Caco-2 (cell line): ENCODE measurements around the gene TBC1D8. TPM values are rescaled to one million over a fixed set of nuclear protein-coding genes. Genes with fewer than 3 reads are reported as not detected.

ENCODE experiments used
- BruUV-seq: library from RNA; stranded (reverse); fragments of 400-500 nt; replicated peaks from 2 replicates; lab custom pipeline; 2021; lab: Mats Ljungman, UMichigan
- CTCF ChIA-PET: fragments of 300-600 bp; sonication (Branson Sonifier 250); formaldehyde crosslinking; loops from one replicate; lab custom pipeline; 2022; ENCODE audit warnings: antibody characterized with exemption; lab: Charles Lee
- POLR2A ChIA-PET: fragments of 300-600 bp; sonication (Branson Sonifier 250); formaldehyde crosslinking; loops from one replicate; lab custom pipeline; 2022; ENCODE audit warnings: antibody characterized with exemption; lab: Charles Lee
- DNase-seq, 2 experiments: peaks; one replicate each; pipeline versions ENCODE4 v3.0.0 to v3.0.0-alpha.2; 2020 to 2022
- H3K27me3 ChIP-seq: replicated peaks from 2 replicates; pipeline ENCODE4 v1.6.0; 2011; ENCODE audit warnings: low read length; ENCODE audit not compliant: control insufficient read depth, insufficient read depth
- H3K36me3 ChIP-seq: 2 replicates; pipeline ENCODE4 v1.5.1; 2011; ENCODE audit warnings: low read length; ENCODE audit not compliant: control insufficient read depth, insufficient read depth
- H3K4me1 ChIP-seq: fragments of 250-450 bp; sonication (Bioruptor Pico); 2 replicates; pipeline ENCODE4 v1.5.1; 2020; ENCODE audit warnings: mild to moderate bottlenecking
- H3K4me3 ChIP-seq: 2 replicates; pipeline ENCODE4 v1.5.1; 2011; ENCODE audit warnings: low read depth, mild to moderate bottlenecking, control low read depth, low read length
- H3K9me3 ChIP-seq: fragments of 250-450 bp; sonication (Bioruptor Pico); 2 replicates; pipeline ENCODE4 v1.5.1; 2020; ENCODE audit warnings: mild to moderate bottlenecking, moderate library complexity
- H3K27ac Mint-ChIP-seq: one replicate; pipeline ENCODE4 v1.8.0; 2022; ENCODE audit warnings: mixed read lengths; ENCODE audit not compliant: unreplicated experiment
- H3K27me3 Mint-ChIP-seq: one replicate; pipeline ENCODE4 v1.8.0; 2022; ENCODE audit warnings: mixed read lengths; ENCODE audit not compliant: insufficient read depth, unreplicated experiment
- H3K36me3 Mint-ChIP-seq: one replicate; pipeline ENCODE4 v1.8.0; 2022; ENCODE audit warnings: mild to moderate bottlenecking, mixed read lengths; ENCODE audit not compliant: insufficient read depth, unreplicated experiment
- H3K4me1 Mint-ChIP-seq: one replicate; pipeline ENCODE4 v1.8.0; 2022; ENCODE audit warnings: low read depth, mixed read lengths; ENCODE audit not compliant: unreplicated experiment
- H3K4me3 Mint-ChIP-seq: one replicate; pipeline ENCODE4 v1.8.0; 2022; ENCODE audit warnings: mild to moderate bottlenecking, moderate library complexity, mixed read lengths; ENCODE audit not compliant: unreplicated experiment
- H3K9me3 Mint-ChIP-seq: one replicate; pipeline ENCODE4 v1.8.0; 2022; ENCODE audit warnings: mixed read lengths; ENCODE audit not compliant: unreplicated experiment
- intact Hi-C: fragments of 100-400 bp; cut with micrococcal nuclease; formaldehyde crosslinking; loops from one replicate; pipeline ENCODE4 v1.10.0; 2022; ENCODE audit not compliant: unreplicated experiment
- total RNA-seq: library from RNA; stranded (reverse); gene quantifications from 2 replicates; pipeline ENCODE4 v1.2.3, GENCODE V29; 2022
- TF ChIP-seq, protein P1 (sequence below), 2 experiments: fragments of 200-600 bp in 1 of 2; IDR thresholded peaks; 1 replicate in 1 of 2; 2 replicates in 1 of 2; pipeline versions ENCODE4 v1.5.1 to v1.8.0; 2011 to 2022; ENCODE audit warnings: antibody characterized with exemption in 1 of 2, control low read depth in 1 of 2, inconsistent platforms in 1 of 2, low read depth in 1 of 2, low read length in 1 of 2, mild to moderate bottlenecking in 1 of 2, moderate library complexity in 1 of 2; ENCODE audit not compliant: insufficient read depth in 1 of 2, severe bottlenecking in 1 of 2, unreplicated experiment in 1 of 2

Gene TBC1D8
- total RNA-seq, 1 experiment from 2014 or later: 29.5 TPM

DNA sequence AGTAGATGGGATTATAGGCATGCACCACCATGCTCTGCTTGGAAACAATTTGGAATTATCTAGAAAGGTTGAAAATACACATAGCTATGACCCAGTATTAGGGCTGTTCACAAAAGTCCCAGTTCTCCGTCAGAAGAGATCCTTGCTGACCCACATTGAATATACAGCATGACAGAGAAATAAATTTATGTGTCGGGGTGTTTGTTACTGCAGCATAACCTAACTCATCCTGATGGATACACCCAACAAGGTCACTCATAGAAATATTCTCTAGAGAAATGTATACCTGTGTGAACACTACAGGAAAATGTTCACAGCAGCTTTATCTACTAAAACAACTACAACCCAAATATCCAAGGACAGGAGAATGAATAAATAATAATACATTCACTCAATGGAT, 9.0 kb downstream of the TBC1D8 start:
- no peak for DNase-seq
- TF ChIP-seq, protein P1, sequence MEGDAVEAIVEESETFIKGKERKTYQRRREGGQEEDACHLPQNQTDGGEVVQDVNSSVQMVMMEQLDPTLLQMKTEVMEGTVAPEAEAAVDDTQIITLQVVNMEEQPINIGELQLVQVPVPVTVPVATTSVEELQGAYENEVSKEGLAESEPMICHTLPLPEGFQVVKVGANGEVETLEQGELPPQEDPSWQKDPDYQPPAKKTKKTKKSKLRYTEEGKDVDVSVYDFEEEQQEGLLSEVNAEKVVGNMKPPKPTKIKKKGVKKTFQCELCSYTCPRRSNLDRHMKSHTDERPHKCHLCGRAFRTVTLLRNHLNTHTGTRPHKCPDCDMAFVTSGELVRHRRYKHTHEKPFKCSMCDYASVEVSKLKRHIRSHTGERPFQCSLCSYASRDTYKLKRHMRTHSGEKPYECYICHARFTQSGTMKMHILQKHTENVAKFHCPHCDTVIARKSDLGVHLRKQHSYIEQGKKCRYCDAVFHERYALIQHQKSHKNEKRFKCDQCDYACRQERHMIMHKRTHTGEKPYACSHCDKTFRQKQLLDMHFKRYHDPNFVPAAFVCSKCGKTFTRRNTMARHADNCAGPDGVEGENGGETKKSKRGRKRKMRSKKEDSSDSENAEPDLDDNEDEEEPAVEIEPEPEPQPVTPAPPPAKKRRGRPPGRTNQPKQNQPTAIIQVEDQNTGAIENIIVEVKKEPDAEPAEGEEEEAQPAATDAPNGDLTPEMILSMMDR (IDR thresholded peaks at IDR 0.05; ENCODE audit: insufficient read depth in 1 of 2, low read depth in 1 of 2, low read length in 1 of 2, severe bottlenecking in 1 of 2, unreplicated experiment in 1 of 2): no peak
- H3K4me3 ChIP-seq: no peak overlapping the region
- H3K36me3 ChIP-seq: no peaks in the 10 kb centered on the region
- no peaks in the 10 kb centered on the region for H3K9me3 Mint-ChIP-seq
- peaks cover 7% of the 10 kb centered on the region; the same call in 1 of the 2 replicates for H3K4me1 ChIP-seq
- H3K27me3 ChIP-seq: no peaks in the 10 kb centered on the region
- intact Hi-C loops: no loop called here
- H3K27ac Mint-ChIP-seq: no peak overlapping the region
- no peaks in the 10 kb centered on the region for H3K27me3 Mint-ChIP-seq
- no peaks in the 10 kb centered on the region for H3K36me3 Mint-ChIP-seq
- CTCF ChIA-PET: no interaction called here
- H3K4me3 Mint-ChIP-seq: no peak overlapping the region
- POLR2A ChIA-PET: no interaction called here
- H3K4me1 Mint-ChIP-seq: peaks cover 26% of the 10 kb centered on the region
- H3K9me3 ChIP-seq: peaks cover 3% of the 10 kb centered on the region; the same call in 1 of the 2 replicates
- BruUV-seq: no TSS peak

DNA sequence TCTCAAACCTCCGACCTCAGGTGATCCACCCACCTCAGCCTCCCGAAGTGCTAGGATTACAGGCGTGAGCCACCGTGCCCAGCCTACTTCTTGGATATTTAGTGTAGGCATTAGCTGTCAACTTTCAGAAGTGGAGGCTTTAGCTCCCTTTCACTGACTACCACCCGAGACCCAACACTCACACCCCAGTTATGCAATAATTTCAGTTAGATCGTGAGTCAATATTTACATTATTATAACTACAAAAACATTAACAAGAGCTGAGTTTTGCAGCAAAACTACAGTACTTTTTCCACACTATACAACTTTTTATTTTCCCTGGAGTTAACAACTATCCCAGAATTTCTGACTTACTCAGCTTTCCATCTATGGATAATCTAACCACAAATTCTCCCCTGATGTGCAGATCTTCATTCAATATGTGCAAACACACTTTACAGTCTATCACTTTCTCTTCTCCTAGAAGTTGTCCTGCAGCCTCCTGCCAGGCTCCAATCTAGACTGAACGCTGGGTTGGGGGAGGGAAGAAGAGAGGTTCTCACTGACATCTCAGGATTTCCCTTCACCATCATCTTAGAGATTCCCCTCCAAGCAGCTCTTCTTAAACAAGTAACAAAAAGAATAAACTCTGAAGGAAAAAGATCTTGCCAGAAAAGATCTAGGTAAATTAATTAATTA, 10.1 kb downstream of the TBC1D8 start:
- H3K4me1 ChIP-seq: peaks cover 7% of the 10 kb centered on the region; the same call in 1 of the 2 replicates
- Mint-ChIP-seq H3K27ac (no peak overlapping the region), H3K9me3 (no peaks in the 10 kb centered on the region), H3K4me1 (peaks cover 20% of the 10 kb centered on the region), H3K27me3 (no peaks in the 10 kb centered on the region), H3K4me3 (no peak overlapping the region), H3K36me3 (no peaks in the 10 kb centered on the region)
- no peaks in the 10 kb centered on the region for H3K27me3 ChIP-seq
- intact Hi-C loops: no loop called here
- BruUV-seq: no TSS peak
- POLR2A ChIA-PET: interaction anchor here (0.5 kb wide), 1 partner anchor 487 kb away, joined by 6 read pairs; no protein-coding TSS in a partner anchor
- TF ChIP-seq, protein P1 (IDR thresholded peaks at IDR 0.05; ENCODE audit: insufficient read depth in 1 of 2, low read depth in 1 of 2, low read length in 1 of 2, severe bottlenecking in 1 of 2, unreplicated experiment in 1 of 2): no peak
- H3K36me3 ChIP-seq: no peaks in the 10 kb centered on the region
- DNase-seq: no peak
- H3K9me3 ChIP-seq: peaks cover 3% of the 10 kb centered on the region; the same call in 1 of the 2 replicates
- no peak overlapping the region for H3K4me3 ChIP-seq
- CTCF ChIA-PET: interaction anchor here (0.7 kb wide), 1 partner anchor 111 kb away, joined by 6 read pairs; no protein-coding TSS in a partner anchor

DNA sequence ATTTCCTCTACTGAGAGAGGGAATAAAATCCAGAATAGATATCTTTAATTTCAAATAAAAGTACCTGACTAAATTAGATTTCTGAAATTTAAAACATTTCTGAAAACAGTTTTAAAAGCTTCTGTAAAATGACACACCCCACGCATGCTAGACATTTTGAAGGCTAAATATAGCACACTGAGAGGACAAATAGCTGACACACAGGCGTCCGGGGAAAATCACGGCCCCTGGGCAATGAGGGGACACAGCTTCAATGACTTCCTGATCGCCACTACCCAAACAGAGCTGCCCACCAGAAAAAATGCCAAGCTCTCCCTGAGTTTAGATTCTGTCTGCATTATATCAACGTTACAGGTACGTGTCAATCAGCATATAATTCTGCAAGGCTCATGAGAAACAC, 10.9 kb downstream of the TBC1D8 start:
- peaks cover 20% of the 10 kb centered on the region for H3K4me1 Mint-ChIP-seq
- H3K27ac Mint-ChIP-seq: no peak overlapping the region
- POLR2A ChIA-PET: no interaction called here
- peaks cover 13% of the 10 kb centered on the region for H3K4me1 ChIP-seq
- H3K36me3 ChIP-seq: no peaks in the 10 kb centered on the region
- H3K27me3 Mint-ChIP-seq: no peaks in the 10 kb centered on the region
- DNase-seq: no peak
- intact Hi-C loops: no loop called here
- no peak overlapping the region for H3K4me3 Mint-ChIP-seq
- H3K4me3 ChIP-seq: no peak overlapping the region
- H3K36me3 Mint-ChIP-seq: no peaks in the 10 kb centered on the region
- H3K9me3 ChIP-seq: peaks cover 3% of the 10 kb centered on the region; the same call in 1 of the 2 replicates
- CTCF ChIA-PET: no interaction called here
- no peaks in the 10 kb centered on the region for H3K9me3 Mint-ChIP-seq
- TF ChIP-seq, protein P1 (IDR thresholded peaks at IDR 0.05; ENCODE audit: insufficient read depth in 1 of 2, low read depth in 1 of 2, low read length in 1 of 2, severe bottlenecking in 1 of 2, unreplicated experiment in 1 of 2): no peak
- H3K27me3 ChIP-seq: no peaks in the 10 kb centered on the region
- BruUV-seq: no TSS peak
